Tibial nerve (tissue), 3 donors: Measurements from ENCODE around the gene HDAC3.

Experiments used
- CTCF ChIP-seq, 5 experiments: fragments of 200-600 bp in 3 of 5; fragments of 450-650 bp in 2 of 5; sonication (generic) in 3 of 5; IDR thresholded peaks; one replicate each; pipeline ENCODE4 v1.5.1; 2016 to 2019; ENCODE audit warnings: antibody characterized with exemption in 5 of 5, mild to moderate bottlenecking in 3 of 5, moderate library complexity in 2 of 5
- POLR2A ChIP-seq, 2 donors: fragments of 450-650 bp; IDR thresholded peaks; one replicate each; pipeline ENCODE4 v1.6.1; 2017; ENCODE audit warnings: antibody characterized with exemption in 2 of 2, mild to moderate bottlenecking in 2 of 2, moderate library complexity in 2 of 2

DNA sequence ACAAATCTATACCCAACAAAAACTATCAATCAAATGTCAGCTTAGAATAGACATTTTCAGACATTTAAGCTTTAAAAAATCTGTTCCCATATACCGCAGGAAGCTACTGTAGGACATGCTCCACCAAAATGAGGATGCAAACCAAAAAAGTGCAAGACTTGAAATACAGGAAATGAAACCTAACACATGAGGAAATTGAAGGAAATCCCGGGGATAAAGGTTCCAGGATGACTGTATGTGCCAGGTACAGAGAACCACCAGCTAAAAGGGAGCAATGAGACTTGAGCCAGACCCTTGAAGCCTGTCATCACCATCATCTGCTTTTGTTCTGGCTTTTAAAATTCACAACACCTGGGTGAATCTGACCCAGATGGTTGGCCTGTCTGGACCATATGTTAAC is 39.3 kb downstream of the HDAC3 start:
- TF ChIP-seq CTCF (IDR thresholded peaks at IDR 0.05) (no peak), POLR2A (IDR thresholded peaks at IDR 0.05) (no peak)
